KOPT-K1 (cell line): ENCODE data around the gene TEX22.

Experiments used
- H3K27ac ChIP-seq: fragments of 200-600 bp; sonication (generic); 2 replicates; pipeline ENCODE4 v1.5.1; 2016; ENCODE audit warnings: antibody characterized with exemption, mild to moderate bottlenecking, low read depth, low read length; ENCODE audit not compliant: poor library complexity, severe bottlenecking
- H3K36me3 ChIP-seq: fragments of 200-600 bp; sonication (generic); 2 replicates; pipeline ENCODE4 v1.5.1; 2017; ENCODE audit warnings: antibody characterized with exemption, mild to moderate bottlenecking, low read length, moderate library complexity; ENCODE audit not compliant: insufficient read depth
- H3K9me3 ChIP-seq: fragments of 200-600 bp; sonication (generic); 2 replicates; pipeline ENCODE4 v1.5.1; 2017; ENCODE audit warnings: antibody characterized with exemption, low read length, mild to moderate bottlenecking; ENCODE audit not compliant: insufficient read depth, poor library complexity, severe bottlenecking

Gene TEX22

DNA sequence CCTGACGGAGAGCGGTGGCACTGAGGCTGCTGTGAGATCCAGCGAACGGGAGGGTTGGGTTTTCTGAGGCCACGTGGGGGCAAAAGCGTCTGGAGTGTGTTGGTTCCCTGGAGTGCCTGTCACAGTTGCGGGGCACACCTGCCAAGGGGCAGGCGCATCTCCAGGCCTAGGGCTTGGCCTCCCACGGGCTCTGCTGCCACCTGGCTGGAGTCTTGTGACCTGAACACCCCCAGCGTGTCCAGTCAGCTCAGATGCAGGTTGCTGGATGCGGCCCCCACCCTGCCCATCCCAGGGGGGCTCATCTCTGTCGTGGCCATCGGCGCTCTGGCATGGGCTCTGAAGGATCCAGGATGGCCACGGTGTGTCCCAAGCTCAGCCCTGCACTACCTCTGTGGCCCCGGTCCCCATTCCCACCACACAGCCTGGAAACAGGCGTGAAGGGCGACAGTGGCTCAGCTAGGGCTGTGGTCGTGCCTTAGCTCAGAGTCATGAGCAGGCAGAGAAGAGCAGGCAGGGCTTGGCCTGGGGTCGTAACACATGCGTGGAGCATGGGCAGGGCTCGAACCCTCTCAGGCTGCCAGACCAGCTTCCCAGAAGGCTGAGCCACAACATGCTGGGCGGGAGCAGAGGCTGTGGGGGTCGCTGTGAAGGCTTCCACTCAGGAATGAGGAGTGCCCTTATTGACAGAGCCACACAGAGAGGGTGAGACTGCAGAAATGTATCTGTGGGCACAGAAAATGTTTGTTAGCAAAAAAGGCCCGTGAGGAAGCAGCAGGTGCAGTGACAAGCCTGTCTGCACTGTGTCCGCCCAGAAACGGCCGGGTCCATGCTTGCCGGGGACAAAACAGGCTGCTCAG is 52.8 kb downstream of the TEX22 start:
- H3K36me3 ChIP-seq, result peaks cover 98% of the 10 kb centered on the region
- no peak overlapping the region for H3K27ac ChIP-seq

DNA sequence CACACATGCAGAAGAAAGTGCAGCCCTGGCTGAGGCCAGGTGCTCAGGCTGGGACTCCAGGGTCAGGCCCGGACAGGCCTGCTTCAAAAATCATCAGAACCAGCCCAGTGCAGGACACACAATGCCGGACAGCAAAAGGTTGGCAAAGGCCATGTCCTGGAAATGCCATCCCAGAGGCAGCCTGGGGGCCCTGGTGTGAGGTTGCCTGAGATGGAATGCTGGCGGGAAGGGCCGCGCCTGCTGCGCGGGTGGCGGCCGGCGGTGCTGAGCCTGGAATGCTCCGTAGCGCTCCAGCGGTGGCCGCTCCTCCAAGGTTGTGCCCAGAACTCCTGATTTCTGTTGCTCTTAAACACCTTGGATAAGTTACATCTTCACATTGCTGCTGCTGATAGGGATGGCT is 54.6 kb downstream of the TEX22 start:
- H3K27ac ChIP-seq, result no peak overlapping the region
- H3K36me3 ChIP-seq, result peaks cover 96% of the 10 kb centered on the region
- no peaks in the 10 kb centered on the region for H3K9me3 ChIP-seq

More for the DNA sequence above, 52.8 kb downstream of the TEX22 start:
- H3K9me3 ChIP-seq, result no peaks in the 10 kb centered on the region

DNA sequence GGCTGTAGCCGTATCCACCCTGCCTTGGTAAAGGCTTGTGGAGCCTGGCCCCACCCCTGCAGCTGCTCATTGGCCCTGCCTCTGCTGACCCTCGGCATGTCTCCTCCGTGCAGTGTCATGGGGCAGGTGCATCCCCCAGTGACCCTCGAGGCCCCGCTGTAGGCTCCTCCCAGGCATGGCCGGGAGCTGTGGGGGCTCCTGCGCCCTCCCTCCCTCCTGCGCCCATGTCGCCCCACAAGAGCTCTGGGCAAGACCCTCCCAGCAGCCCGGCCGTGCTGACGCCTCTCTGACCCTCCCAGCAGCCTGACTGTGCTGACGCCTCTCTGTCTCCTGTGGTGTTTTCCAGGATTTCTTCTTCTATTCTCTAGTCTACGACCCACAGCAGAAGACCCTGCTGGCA is 55.5 kb downstream of the TEX22 start:
- no peaks in the 10 kb centered on the region for H3K9me3 ChIP-seq
- H3K36me3 ChIP-seq, result peaks cover 96% of the 10 kb centered on the region
- no peak overlapping the region for H3K27ac ChIP-seq

DNA sequence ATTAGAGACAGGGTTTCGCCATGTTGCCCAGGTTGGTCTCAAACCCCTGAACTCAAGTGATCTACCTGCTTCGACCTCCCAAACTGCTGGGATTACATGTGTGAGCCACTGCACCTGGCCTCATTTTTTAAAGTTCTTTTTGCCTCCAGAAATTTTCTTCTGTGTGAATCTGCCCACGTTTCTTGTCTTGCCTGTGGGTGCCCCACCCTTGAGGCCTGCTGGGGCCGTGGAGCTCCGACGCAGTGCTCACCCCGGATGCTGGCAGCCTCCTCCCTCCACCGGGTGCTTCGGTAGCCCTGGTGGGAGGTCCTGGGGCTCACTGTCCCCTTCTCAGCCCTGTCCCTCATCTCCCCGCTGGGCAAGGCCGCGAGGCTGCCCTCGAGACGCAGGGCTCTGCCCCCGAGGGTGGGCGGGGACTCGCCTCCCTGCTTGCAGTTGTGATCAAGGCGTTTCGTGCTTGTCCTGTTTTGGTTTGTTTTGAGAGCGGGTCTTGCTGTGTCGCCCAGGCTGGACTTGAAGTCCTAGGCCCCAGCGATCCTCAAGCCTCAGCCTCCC is 56.8 kb downstream of the TEX22 start:
- Histone ChIP-seq H3K36me3 (peaks cover 86% of the 10 kb centered on the region), H3K9me3 (no peaks in the 10 kb centered on the region), H3K27ac (no peak overlapping the region)

DNA sequence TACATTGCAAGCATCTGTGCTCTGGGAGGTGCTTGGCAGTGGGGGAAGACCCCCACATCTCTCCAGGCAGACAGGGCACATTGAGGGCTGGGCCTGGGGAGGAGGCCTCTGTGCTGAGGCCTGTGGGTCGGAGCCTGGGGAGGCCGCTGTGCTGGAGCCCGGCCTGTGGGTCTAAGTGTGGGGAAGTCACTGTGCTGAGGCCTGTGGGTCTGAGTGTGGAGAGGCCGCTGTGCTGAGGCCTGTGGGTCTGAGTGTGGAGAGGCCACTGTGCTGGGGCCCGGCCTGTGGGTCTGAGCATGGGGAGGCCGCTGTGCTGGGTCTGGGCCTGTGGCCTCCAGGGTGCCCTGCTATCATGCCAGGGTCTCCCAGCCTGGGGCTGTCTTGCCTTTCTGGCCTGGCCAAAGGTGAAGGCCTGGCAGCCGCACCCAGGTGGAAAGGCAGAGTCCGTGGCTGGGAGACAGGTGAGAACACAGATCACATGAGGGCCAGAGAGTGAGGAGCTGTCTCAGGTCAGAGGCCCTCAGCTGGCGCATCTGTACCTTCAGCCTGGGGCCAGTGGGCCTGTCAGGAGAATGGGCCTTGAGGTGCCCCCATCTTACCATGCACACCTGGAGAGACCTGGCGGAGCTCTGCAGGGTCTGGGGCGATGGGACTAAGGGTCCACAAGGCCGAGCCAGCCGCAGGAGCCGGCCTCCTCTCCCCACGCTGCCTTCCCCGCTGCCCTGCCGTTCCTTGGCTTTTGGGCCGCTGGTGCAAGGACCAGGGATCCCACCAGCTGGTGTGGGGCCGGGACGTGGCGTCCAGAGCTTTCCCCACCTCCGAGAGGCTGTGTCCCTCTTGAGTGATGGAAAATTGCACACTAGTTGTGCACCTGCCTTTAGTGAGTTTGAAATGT is 57.7 kb downstream of the TEX22 start:
- Histone ChIP-seq H3K27ac (no peak overlapping the region), H3K36me3 (peaks cover 86% of the 10 kb centered on the region), H3K9me3 (no peaks in the 10 kb centered on the region)

DNA sequence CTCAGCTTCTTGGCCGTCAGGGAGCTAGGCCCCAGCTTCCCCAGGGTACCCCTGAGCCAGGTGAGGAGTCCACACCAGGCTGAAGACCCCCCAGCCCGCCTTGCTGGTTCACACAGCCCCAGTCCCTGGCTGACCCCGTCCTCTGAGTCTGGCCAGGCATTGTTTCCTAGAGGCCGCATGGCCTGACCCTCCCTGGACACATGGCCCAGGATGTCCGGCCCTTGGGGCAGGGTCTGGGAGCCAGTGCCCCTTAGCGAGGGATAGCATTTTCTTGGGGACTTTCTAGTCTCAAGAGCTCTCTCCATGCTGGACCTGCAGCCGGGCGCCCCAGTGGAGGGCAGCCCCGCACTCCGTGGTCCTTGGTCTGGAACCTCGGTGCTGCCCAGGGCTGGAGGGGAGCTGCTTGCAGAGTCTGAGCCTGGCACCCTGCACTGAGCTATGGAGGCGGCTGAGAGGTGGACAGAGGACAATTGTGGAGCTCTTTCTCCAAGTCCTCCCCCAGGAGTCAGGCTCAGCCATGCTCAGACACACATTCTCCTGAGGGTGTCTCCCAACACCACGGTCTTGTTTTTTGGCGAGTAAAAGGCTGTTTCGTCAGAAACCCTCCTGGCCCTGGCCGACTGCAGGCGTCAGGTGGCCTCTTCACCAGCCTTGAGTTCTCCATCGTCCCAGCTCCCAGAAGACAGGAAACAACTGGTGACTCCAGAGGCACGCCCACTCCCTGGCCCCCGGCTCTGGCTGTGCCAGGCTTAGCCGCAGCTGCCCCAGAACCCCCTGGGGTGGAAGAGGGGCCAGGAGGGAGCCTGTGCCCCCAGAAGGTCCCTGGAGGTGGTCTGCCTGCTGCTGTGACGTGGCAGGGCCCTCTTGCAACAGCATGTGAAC is 58.6 kb downstream of the TEX22 start:
- Histone ChIP-seq H3K9me3 (no peaks in the 10 kb centered on the region), H3K27ac (no peak overlapping the region), H3K36me3 (peaks cover 88% of the 10 kb centered on the region)

DNA sequence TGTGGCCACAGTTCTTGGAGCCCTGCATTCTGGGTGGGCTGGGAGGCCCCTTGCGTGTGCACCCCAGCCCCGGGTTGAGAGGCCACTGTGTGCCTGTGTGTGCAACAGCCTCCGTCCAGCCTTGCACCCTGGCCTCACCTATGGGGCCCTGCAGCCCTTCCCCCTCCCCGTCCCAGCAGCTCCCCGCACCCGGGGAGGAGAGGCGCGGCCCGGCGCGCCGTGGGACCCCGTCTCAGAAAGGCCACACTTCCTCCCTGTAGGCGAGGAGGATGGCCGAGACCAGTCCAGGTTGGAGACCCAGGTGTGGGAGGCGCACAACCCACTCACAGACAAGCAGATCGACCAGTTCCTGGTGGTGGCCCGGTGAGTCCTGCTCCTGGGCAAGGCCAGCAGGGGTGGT is 59.7 kb downstream of the TEX22 start:
- H3K36me3 ChIP-seq, result peaks cover 88% of the 10 kb centered on the region
- no peak overlapping the region for H3K27ac ChIP-seq
- H3K9me3 ChIP-seq, result no peaks in the 10 kb centered on the region

DNA sequence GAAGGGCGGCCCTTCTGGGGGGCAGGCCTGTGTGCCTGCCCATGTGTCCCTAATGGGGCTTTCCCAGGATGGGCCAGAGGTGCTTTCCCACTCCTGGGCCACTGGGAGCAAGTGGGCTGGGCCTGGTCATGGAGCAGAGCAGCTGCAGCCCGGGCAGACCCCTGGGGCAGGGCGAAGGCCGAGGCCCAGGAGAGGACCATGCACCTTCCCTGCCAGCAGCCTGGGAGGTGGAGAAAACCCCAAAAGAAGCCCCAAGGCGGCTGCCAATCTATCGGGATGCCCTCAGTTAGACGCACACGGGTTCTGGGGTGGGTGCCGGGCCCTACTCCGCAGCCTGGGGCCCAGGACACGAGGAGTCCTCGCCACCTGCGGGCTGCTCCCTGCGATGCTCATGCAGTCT is 60.2 kb downstream of the TEX22 start:
- Histone ChIP-seq H3K9me3 (no peaks in the 10 kb centered on the region), H3K27ac (no peak overlapping the region), H3K36me3 (peaks cover 88% of the 10 kb centered on the region)

DNA sequence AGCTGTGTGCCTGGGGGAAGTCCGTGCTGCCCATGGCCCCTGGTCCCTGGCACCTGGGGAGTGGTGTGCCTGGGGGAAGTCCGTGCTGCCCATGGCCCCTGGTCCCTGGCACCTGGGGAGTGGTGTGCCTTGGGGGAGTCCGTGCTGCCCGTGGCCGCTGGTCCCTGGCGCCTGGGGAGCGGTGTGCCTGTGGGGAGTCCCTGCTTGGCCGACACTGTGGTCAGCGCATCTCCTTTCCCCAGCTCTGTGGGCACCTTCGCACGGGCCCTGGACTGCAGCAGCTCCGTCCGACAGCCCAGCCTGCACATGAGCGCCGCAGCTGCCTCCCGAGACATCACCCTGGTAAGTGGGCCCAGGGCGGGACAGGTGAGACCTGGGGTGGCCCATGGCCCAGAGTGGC is 61.8 kb downstream of the TEX22 start:
- Histone ChIP-seq H3K27ac (no peak overlapping the region), H3K36me3 (peaks cover 88% of the 10 kb centered on the region), H3K9me3 (no peaks in the 10 kb centered on the region)

DNA sequence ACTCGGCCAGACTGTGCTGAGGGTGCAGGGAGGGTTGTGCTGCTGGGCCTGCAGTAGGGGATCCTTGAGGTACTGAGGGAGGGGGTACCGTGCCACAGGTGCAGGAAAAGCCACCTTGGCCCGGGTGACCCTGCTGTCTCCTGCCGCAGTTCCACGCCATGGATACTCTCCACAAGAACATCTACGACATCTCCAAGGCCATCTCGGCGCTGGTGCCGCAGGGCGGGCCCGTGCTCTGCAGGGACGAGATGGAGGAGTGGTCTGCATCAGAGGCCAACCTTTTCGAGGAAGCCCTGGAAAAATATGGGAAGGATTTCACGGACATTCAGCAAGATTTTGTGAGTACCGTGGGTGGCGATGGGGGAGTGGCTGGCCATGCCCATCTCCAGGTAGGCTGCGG is 62.3 kb downstream of the TEX22 start:
- Histone ChIP-seq H3K36me3 (peaks cover 88% of the 10 kb centered on the region), H3K9me3 (no peaks in the 10 kb centered on the region), H3K27ac (no peak overlapping the region)

DNA sequence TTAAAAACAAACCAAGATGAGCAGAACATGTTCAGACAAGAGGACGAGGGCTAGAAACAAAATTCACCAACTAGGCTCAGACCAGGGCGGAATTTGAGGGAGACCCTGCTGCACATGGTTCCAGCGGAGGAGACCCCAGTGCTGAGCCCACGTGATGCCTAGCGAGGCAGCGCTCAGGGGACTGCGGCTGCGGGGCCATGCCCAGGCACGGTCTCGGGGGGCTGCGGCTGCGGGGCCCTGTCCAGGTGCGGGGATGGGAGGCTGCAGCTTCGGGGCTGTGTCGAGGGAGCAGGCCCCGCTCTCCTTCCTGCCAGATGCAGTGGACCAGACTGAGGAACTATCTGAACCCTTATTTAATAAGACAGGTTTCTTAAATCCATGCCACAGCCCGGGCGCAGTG is 63.6 kb downstream of the TEX22 start:
- Histone ChIP-seq H3K27ac (no peak overlapping the region), H3K9me3 (no peaks in the 10 kb centered on the region), H3K36me3 (peaks cover 88% of the 10 kb centered on the region)
